Tibial nerve (tissue), 4 donors: ENCODE data around the gene RPN2.

ENCODE experiments used
- CTCF ChIP-seq, 5 experiments: fragments of 200-600 bp in 3 of 5; fragments of 450-650 bp in 2 of 5; sonication (generic) in 3 of 5; IDR thresholded peaks; one replicate each; pipeline ENCODE4 v1.5.1; 2016 to 2019; ENCODE audit warnings: antibody characterized with exemption in 5 of 5, mild to moderate bottlenecking in 3 of 5, moderate library complexity in 2 of 5
- EP300 ChIP-seq, 2 donors: sonication (generic); formaldehyde crosslinking; IDR thresholded peaks; one replicate each; pipeline ENCODE4 v1.6.1; 2017; ENCODE audit warnings: antibody characterized with exemption in 2 of 2, mild to moderate bottlenecking in 1 of 2
- POLR2A ChIP-seq, 2 donors: fragments of 450-650 bp; IDR thresholded peaks; one replicate each; pipeline ENCODE4 v1.6.1; 2017; ENCODE audit warnings: antibody characterized with exemption in 2 of 2, mild to moderate bottlenecking in 2 of 2, moderate library complexity in 2 of 2

GRCh38 chr20:37256286-37256685, 77.2 kb downstream of the RPN2 start:
- no peak for TF ChIP-seq CTCF (IDR thresholded peaks at IDR 0.05)
- TF ChIP-seq EP300 (IDR thresholded peaks at IDR 0.05): no peak
- TF ChIP-seq POLR2A (IDR thresholded peaks at IDR 0.05): no peak
